Endothelial cell (in vitro differentiated cells): Measurements from ENCODE around the gene CHST9. TPM values are rescaled to one million over a fixed set of nuclear protein-coding genes. Genes with fewer than 3 reads are reported as not detected.

ENCODE experiments used
- DNase-seq: peaks from one replicate; pipeline ENCODE4 v3.0.0; 2021; ENCODE audit warnings: low spot score
- H3K27ac Mint-ChIP-seq: one replicate; pipeline ENCODE4 v1.8.0; 2021; ENCODE audit warnings: mixed read lengths, inconsistent platforms; ENCODE audit not compliant: unreplicated experiment
- H3K27me3 Mint-ChIP-seq: one replicate; pipeline ENCODE4 v1.8.0; 2021; ENCODE audit warnings: mild to moderate bottlenecking, moderate library complexity, mixed read lengths, inconsistent platforms; ENCODE audit not compliant: unreplicated experiment
- H3K36me3 Mint-ChIP-seq: one replicate; pipeline ENCODE4 v1.8.0; 2021; ENCODE audit warnings: mild to moderate bottlenecking, low read depth, mixed read lengths, inconsistent platforms; ENCODE audit not compliant: unreplicated experiment
- H3K4me1 Mint-ChIP-seq: one replicate; pipeline ENCODE4 v1.8.0; 2021; ENCODE audit warnings: mild to moderate bottlenecking, mixed read lengths, inconsistent platforms; ENCODE audit not compliant: unreplicated experiment
- H3K4me3 Mint-ChIP-seq: one replicate; pipeline ENCODE4 v1.8.0; 2021; ENCODE audit warnings: mild to moderate bottlenecking, mixed read lengths, inconsistent platforms; ENCODE audit not compliant: unreplicated experiment
- H3K9me3 Mint-ChIP-seq: one replicate; pipeline ENCODE4 v1.8.0; 2021; ENCODE audit warnings: mixed read lengths, inconsistent platforms; ENCODE audit not compliant: unreplicated experiment
- CTCF ChIP-seq: fragments of 200-600 bp; sonication (generic); IDR thresholded peaks from one replicate; pipeline ENCODE4 v1.5.0; 2021; ENCODE audit warnings: antibody characterized with exemption; ENCODE audit not compliant: unreplicated experiment
- total RNA-seq: library from RNA; stranded (reverse); fragmentation: NEBNext Ultra II Directional; extraction: Animal tissue kit (Norgen Biotek cat#: 25700); gene quantifications from one replicate; pipeline ENCODE4 v1.2.1, GENCODE V29; 2021; ENCODE audit not compliant: unreplicated experiment

CHST9 gene
- total RNA-seq, 1 donor from 2014 or later: 4.7 TPM

GRCh38 chr18:27118973-27119372, 66.1 kb downstream of the CHST9 start:
- Mint-ChIP-seq H3K4me3 (no peak overlapping the region), H3K4me1 (no peaks in the 10 kb centered on the region), H3K27ac (no peak overlapping the region), H3K36me3 (no peaks in the 10 kb centered on the region), H3K9me3 (no peaks in the 10 kb centered on the region), H3K27me3 (no peaks in the 10 kb centered on the region)
- TF ChIP-seq CTCF: no peak
- no peak for DNase-seq

GRCh38 chr18:27114842-27115241, 70.3 kb downstream of the CHST9 start:
- no peaks in the 10 kb centered on the region for H3K27me3 Mint-ChIP-seq
- no peak for DNase-seq
- no peaks in the 10 kb centered on the region for H3K9me3 Mint-ChIP-seq
- no peaks in the 10 kb centered on the region for H3K36me3 Mint-ChIP-seq
- no peaks in the 10 kb centered on the region for H3K4me1 Mint-ChIP-seq
- H3K27ac Mint-ChIP-seq: no peak overlapping the region
- no peak for TF ChIP-seq CTCF
- no peak overlapping the region for H3K4me3 Mint-ChIP-seq

GRCh38 chr18:27113358-27113757, 71.8 kb downstream of the CHST9 start:
- H3K27me3 Mint-ChIP-seq: no peaks in the 10 kb centered on the region
- no peak overlapping the region for H3K27ac Mint-ChIP-seq
- no peak overlapping the region for H3K4me3 Mint-ChIP-seq
- DNase-seq: no peak
- TF ChIP-seq CTCF: no peak
- H3K4me1 Mint-ChIP-seq: no peaks in the 10 kb centered on the region
- H3K9me3 Mint-ChIP-seq: no peaks in the 10 kb centered on the region
- no peaks in the 10 kb centered on the region for H3K36me3 Mint-ChIP-seq

GRCh38 chr18:27110319-27110718, 74.8 kb downstream of the CHST9 start:
- TF ChIP-seq CTCF: no peak
- H3K27me3 Mint-ChIP-seq: peaks cover 1% of the 10 kb centered on the region
- no peak overlapping the region for H3K4me3 Mint-ChIP-seq
- no peaks in the 10 kb centered on the region for H3K9me3 Mint-ChIP-seq
- H3K27ac Mint-ChIP-seq: no peak overlapping the region
- no peaks in the 10 kb centered on the region for H3K36me3 Mint-ChIP-seq
- no peak for DNase-seq
- H3K4me1 Mint-ChIP-seq: no peaks in the 10 kb centered on the region

GRCh38 chr18:27109451-27109850, 75.7 kb downstream of the CHST9 start:
- no peaks in the 10 kb centered on the region for H3K4me1 Mint-ChIP-seq
- no peaks in the 10 kb centered on the region for H3K36me3 Mint-ChIP-seq
- DNase-seq: no peak
- H3K4me3 Mint-ChIP-seq: no peak overlapping the region
- no peak overlapping the region for H3K27ac Mint-ChIP-seq
- no peak for TF ChIP-seq CTCF
- H3K27me3 Mint-ChIP-seq: peaks cover 1% of the 10 kb centered on the region
- H3K9me3 Mint-ChIP-seq: no peaks in the 10 kb centered on the region
